Left hindlimb (tissue), 1 donor: Measurements from ENCODE around the gene EPHA5.
"Not testable (repeated sequence)": the region's sequence is repeated elsewhere in the genome, so short reads cannot be mapped to it uniquely, and the experiment has no call there.

Experiments used
- DNase-seq: peaks from one replicate; pipeline ENCODE4 v3.0.0-alpha.2; 2018

Gene EPHA5

GRCh38 chr4:65344278-65344825 is 325.9 kb downstream of the EPHA5 start:
- DNase-seq = no peak

GRCh38 chr4:65343342-65343741 is 326.9 kb downstream of the EPHA5 start:
- DNase-seq = no peak

DNA sequence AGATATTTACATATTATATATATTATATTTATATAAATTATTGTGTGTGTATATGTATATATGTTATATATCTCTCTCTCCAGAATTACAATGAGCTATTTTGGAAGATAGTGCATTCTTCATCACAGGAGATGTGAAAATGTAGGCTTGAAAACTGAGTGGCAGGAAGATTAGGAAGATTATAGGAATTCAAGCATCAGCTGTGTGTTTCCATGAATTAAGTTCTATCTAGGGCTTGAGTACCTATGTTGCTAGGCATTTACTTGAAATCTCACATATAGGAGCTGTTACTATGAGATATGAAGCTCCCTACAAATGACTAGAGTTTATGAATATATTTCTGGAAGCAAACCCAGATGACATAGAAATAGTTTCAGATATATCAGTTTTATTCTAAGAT is 328.7 kb downstream of the EPHA5 start:
- no peak for DNase-seq

- no peak for DNase-seq
Measured at GRCh38 chr4:65340382-65341109, 329.7 kb downstream of the EPHA5 start.

GRCh38 chr4:65337371-65337770 is 332.9 kb downstream of the EPHA5 start:
- no peak for DNase-seq

DNA sequence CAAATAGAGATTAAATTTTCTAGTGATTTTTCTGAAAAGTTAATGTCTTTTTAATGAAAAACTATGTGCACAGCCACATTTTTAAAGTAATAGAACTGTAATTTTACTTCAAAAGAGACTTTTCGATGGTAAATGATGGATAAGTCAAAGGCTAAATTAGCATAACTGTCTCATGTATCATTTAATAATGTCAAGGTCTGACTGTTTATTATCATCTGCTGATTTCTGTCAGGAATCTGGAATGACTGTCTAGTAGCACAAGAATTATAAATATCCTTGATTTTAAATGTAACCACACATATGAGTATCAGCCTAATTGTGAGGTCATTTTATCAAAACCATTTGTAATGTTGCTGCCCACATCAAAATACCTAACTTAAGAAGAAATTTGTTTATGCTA is 333.8 kb downstream of the EPHA5 start:
- DNase-seq = no peak

DNA sequence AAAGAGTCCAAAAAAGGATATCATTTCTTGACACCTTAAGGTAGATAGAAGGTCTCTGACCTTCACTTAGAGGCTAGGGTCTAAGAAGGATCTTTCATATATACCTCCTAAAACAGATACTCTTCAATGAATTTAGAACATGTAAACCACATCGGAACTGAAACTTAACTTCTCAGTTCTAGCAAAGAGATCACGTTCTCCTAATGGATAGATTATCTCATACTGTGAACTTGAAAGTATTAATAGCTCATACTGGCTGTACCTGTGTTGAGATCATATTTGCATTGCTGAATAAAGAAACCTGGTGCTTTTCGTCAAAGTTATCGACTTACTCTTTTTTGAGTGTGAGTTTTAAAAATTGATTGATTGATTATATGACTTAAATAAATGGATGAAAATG is 353.8 kb downstream of the EPHA5 start:
- DNase-seq = no peak

- DNase-seq = no peak
Measured at GRCh38 chr4:65311120-65311519, 359.2 kb downstream of the EPHA5 start.

- DNase-seq = no peak
Measured at GRCh38 chr4:65310586-65310985, 359.7 kb downstream of the EPHA5 start.

GRCh38 chr4:65308626-65309025 is 361.7 kb downstream of the EPHA5 start:
- DNase-seq = not testable (repeated sequence)

GRCh38 chr4:65302145-65302544 is 368.1 kb downstream of the EPHA5 start:
- no peak for DNase-seq

GRCh38 chr4:65296246-65296645 is 374.0 kb downstream of the EPHA5 start:
- no peak for DNase-seq

- no peak for DNase-seq
Measured at GRCh38 chr4:65287071-65287470, 383.2 kb downstream of the EPHA5 start.
